Stimulated activated CD4-positive, alpha-beta T cell treated with anti-CD3 and anti-CD28 coated beads, Interleukin-2, amount 100 ng/mL, for 4 hours (primary cell): Measurements from ENCODE around the gene NRG3.
"Not testable (repeated sequence)": the region's sequence is repeated elsewhere in the genome, so short reads cannot be mapped to it uniquely, and the experiment has no call there.

Experiments
- DNase-seq: peaks from one replicate; pipeline ENCODE4 v3.0.0-alpha.2; 2020; ENCODE audit warnings: low read depth

The NRG3 gene

DNA sequence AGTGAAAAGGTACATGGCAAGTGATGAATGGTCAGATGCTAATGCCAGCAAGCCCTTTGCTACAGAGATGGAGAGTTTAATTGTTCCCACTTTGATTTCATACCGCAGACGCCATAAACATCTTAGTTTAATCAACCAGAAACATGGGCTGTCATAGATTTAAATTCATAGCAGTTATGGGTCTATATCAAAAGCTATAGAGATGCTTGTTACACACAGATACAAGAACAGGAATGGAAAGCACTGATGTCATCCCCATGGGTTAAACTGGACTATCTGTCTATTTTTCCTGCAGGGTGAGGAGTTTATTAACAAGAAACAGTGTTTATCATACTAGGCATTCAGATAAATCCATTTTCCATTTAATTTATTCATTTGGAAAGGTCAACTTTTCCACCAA, 409.2 kb downstream of the NRG3 start:
- no peak for DNase-seq

DNA sequence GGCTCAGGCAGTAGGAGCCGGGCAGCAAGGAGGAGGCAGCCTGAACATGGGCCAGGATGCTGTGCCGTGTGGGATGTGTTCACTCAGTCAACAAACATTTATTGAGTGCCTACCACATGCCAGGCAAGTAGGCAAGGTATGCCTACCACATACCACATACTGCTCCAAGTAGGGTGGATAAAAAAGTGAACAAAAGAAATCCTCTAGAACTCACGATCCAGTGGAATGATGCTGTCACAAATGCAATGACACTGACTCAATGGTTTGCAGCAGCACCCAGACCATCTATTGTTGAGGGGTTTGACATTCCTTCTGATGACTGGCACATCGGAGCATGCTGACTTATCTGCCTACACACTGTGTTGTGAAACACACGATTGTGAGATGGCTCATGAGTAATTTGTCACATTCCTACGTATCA, 413.5 kb downstream of the NRG3 start:
- no peak for DNase-seq

DNA sequence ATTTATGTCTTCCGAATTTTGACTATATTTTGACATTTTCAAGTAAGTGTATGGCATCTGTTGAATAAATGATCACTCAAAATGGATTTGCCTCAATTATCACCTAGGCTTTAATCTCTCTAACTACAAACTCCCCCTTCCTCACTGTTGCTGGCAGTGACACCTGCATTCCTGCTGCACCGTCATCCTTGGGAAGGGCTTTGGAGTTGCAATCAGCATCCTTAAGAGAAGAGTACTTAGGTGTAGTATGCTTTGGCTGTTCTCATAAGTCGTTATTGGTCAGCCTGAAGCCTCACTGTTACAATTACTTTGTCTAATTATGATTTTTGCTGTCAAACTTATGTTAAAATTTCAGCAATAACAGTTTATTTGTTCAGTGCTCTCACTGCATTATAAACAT, 415.0 kb downstream of the NRG3 start:
- no peak for DNase-seq

DNA sequence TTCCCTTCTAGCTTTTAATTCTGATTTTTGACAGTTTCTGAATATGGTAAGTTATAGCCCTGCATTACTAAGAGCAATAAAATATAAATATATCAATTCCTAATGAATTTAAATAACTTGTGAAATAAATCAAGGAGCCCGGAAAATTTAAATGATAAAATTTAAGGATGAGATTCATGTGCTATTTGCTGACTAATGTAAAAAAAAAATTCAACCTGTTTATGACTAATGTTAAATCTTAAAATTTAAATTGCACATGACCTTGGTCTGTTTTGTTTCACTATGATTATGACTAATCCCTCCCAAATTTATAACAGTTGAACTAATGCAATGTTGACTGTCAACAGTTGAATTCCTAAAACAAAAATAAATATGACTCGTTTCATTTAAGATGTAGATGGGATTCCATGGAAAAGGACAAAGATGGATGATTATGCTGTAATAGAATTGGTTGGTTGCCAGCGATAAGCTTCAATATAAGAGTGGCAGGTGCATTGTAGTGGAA, 419.9 kb downstream of the NRG3 start:
- DNase-seq, result no peak

DNA sequence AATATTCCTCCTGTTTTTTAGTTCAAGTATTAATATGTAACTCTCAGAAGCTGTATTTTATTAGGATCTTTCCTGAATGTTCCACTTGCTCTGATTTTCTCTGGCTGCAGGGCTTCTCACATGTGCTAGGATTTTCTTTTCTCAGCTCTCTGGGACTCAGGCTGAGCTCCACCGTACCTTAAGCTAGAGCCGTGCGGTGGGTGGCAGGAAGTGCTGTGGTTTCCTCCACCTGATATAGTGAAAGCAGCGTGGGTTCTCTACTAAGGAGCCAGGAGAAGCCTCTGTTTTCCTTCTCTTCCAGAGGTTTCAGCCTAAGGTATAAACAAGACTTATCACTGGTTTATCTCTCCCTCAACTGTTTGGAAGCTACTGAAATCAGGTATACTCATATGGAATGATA, 433.6 kb downstream of the NRG3 start:
- no peak for DNase-seq

DNA sequence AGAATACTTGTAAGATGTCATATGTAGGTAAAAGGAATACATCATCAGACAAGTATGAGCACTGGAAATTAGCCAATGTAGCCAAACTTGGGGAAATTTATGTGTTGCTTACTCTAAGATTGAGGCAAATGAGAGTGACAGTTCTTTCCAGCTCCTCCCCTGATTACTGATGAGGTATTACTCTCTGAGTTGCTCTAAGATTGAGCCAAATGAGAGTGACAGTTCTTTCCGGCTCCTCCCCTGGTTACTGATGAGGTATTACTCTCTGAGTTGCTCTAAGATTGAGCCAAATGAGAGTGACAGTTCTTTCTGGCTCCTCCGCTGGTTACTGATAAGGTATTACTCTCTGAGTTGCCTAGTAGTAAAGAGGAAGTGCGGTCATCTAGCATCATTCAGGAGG, 435.8 kb downstream of the NRG3 start:
- DNase-seq, result no peak

DNA sequence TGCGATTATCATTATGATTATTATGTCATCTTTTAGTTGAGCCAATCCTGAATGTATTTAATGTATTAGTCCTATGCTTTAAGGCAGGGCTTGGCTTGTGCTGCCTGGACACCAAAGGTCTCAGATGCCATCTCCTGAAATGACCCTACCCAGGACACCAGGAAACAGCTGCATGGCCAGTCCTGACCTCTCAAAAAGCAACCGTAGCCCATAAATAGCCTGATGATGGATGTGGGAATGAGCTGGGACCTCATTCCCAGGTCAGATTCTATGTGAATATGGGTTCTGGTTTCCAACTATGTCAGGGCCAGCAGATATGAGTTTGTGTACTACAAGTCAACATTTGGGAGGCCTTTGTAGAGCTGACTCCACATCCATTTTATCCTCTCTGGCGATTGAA, 438.4 kb downstream of the NRG3 start:
- DNase-seq, result no peak

DNA sequence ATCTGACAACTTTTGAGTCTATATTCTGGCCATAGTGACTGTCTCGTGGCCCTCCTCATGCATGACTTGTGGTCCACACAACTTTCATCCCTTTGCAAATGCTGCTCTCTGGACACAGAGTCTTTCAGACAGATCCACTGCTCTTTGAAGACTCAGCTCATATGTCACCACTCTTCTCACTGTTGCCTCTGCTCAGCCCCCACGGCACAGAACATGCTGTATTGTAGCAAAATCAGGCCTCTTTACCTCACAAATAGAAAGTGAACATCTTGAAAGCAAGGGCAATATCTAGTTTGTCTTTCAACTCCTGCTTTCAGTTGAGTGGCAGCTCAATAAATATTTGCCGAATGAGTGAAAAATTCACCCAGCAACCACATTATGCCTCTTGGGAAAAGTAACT, 443.5 kb downstream of the NRG3 start:
- no peak for DNase-seq

DNA sequence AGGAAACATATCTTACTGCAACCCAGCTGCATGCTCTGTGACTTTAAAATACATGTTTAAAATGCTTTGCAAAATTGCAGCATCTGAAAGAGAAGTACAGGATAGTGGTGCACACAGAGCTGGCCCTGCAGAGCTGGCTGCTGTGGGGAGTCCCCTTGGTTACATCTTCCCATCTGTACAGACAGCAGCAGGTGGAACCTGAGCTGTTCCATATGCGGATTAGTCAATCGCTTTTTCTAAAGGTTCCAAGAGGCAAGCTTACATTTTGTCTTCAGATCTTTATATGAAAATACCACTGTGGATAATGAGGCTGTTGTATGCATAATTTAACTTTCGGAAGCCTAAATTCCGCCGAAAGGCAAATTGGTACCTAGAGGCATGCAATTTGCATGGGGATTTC, 444.1 kb downstream of the NRG3 start:
- DNase-seq, result no peak

DNA sequence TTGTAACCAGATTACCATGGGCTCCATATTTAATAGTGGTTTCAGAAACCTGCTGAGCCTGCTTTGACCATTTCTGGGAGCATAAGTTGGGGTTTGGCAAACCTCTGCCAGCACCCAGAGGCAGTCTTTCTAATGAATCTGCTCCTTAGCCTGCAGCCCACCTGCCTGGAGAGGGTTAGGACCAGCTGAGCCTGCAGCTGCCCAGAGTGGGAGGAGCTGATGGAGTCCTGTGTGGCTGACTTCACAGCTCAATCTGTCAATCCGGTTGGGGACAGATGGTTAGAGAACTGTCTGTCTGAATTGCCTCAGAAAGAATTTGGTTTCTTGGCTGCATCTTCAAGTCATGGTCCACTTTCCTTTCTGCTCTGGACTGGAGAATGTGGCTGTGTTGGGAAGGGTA, 444.6 kb downstream of the NRG3 start:
- no peak for DNase-seq

DNA sequence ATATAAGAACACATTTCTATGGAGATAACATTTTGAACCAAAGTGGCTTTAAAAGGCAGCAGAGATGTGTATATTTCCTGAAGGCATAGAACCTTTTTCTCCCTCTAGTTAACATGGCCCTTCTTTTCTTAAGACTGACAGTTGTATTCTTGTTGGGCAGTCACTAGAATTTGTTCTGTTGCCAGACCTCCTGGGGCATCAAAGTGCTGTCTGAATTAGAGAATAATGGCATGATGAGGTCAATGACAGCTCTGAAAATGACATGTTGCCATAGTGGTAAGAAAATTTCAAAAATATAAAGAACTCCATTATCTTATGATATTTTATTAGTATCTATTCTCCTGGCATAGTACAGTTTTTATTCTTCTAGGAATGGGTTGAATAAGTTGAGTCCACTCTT, 446.7 kb downstream of the NRG3 start:
- no peak for DNase-seq

DNA sequence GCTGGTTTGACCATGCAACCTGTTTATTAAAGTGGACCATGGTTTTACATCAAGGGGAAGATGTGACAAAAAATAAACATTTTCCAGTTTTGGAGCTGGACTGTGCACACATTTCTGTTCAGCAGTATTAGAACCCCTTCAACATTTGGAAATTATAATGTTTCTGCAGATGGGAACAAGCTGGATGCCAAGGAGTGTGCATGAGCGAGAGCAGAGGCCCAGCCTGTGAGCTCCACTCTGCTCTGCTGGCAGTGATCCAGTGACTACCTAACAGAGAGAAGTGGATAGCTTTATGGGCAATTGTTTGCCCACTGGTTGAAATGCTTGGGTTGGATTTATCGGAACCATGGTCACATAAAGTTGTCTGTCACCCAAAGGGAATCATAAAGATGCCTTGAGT, 456.7 kb downstream of the NRG3 start:
- DNase-seq, result no peak

DNA sequence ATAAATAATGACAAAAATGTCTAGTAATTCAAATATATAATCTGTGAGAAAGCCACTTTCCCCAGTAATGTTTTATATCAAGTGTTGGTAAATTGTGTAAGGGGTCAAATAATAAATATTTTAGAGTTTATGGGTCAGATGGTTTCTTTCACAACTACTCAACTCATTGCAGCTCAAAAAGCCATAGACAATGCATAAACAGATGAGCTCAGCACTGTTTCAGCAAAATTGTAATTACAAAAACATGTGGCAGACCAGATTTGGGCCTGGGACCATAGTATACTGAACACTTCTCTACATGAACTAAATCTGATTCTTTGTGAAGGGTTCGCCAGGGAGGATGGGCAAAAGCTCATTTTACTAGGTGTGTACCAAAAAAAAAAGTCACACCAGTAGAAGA, 460.8 kb downstream of the NRG3 start:
- no peak for DNase-seq

DNA sequence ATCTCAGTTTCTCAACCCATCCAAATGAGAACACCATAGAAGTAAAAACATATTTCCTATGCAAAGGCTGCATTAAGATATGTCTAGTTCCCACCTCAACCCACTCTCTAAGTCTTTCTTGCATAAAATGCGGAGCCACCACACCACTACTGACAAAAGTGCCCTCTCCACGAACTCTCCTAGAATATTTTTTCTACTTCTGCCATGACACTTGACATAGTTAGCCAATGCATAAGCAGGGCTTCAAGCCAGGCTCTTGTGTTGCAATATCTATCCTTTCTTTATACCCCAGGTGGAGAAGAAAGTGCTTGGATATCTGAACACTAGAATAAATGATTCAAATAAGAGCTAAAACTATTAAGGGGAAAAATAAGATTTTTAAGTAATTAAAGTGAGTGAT, 465.2 kb downstream of the NRG3 start:
- DNase-seq, result no peak

DNA sequence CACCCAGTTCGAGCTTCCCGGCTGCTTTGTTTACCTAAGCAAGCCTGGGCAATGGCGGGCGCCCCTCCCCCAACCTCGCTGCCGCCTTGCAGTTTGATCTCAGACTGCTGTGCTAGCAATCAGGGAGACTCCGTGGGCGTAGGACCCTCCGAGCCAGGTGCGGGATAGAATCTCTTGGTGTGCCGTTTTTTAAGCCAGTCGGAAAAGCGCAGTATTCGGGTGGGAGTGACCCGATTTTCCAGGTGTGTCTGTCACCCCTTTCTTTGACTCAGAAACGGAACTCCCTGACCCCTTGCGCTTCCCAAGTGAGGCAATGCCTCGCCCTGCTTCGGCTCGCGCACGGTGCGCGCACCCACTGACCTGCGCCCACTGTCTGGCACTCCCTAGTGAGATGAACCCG, 474.6 kb downstream of the NRG3 start:
- DNase-seq, result not testable (repeated sequence)

DNA sequence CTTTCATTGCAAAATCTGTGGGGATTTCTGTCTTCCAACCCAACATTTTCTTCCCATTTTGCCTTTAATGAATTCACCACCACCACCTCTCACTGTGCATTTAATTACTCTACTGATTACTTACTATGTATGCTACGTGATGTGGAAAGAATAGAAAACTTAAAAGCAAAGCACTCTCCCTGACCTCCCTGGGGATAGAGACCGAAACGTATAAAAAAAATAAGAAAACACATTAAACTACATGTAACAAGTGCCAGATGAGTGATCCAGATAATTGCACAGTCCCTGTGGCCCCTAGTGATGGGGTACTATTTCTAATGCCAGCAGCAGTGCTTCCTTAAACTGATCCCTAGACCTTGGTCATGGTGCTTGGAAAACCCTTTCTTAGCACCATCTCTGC, 478.4 kb downstream of the NRG3 start:
- DNase-seq, result no peak

DNA sequence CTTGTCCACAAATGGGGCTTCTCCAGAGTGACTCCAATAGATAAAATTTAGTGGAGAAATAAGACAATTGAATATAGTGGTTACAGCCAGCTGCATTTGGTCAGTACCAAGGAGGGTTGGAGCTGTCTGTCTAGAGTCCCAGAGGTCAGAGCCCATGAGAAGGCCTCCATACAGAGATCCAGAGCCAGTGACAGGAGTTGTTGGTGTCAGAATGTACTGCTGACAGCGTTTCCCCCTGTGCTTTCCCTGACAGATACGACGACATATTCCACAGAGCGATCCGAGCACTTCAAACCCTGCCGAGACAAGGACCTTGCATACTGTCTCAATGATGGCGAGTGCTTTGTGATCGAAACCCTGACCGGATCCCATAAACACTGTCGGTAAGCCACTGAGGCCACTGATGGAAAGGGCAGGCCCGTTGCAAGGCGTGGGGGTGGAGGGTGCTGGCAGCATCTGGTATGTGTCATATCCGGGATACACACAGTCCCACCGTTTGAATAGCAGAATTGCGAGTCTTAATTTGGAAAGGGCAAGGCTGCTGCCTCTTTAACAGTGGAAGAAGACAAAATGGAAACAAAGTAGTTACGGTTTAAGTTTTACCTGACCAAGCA, 483.6 kb downstream of the NRG3 start:
- no peak for DNase-seq

DNA sequence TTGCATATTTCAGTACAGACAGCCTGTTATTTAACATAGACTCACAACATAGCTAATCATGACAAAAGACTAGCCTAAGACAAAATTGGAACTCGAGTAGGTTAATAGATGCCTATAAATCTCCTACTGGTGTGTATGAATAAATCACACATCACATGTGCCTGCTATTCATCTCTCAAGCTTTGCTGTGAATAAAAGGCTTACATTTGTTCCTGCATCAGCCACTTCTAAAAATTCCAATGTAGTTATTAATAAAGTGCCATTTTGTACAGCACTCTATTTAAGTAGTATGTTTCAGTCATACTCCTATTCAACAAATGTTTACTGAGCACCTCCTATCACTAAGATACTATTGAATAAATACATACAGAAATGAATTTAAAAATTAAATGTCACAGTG, 486.3 kb downstream of the NRG3 start:
- no peak for DNase-seq

DNA sequence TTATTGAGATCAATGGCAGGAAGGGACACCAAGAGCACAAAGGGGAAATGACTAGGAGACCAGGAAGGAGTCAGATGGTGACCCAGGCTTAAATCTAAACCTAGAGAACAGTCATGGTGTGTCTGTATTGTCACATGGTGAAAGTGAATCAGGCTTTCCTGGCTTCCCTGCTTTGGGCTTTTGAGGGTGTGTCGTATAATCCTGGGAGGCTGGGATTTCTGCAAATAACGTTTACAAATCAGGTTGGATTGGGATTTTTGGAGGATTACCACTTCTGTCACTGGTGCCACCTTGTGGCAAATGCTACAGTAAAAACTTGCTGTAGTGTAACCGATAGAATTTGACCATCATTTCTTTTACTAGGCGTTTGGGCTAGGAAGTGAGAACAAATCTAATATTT, 502.6 kb downstream of the NRG3 start:
- no peak for DNase-seq

DNA sequence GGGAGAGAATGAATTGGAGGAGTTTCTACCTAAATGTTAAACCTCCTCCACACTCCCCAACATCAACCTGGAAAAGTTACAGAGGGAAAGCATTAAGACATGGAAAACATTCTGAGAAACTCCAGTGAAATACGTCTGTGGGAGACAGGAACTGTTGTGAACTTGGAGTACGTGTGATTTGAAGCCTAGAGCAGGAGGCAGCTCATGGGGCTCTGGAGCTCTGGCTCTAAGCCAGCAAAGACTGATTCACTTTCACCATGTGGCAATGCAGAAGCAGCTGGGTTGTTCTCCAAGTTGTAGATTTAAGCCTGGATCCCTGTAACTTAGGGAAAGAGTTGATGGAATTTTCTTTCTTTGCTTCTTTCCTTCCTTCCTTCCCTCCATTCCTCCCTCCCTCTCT, 503.2 kb downstream of the NRG3 start:
- DNase-seq, result no peak

DNA sequence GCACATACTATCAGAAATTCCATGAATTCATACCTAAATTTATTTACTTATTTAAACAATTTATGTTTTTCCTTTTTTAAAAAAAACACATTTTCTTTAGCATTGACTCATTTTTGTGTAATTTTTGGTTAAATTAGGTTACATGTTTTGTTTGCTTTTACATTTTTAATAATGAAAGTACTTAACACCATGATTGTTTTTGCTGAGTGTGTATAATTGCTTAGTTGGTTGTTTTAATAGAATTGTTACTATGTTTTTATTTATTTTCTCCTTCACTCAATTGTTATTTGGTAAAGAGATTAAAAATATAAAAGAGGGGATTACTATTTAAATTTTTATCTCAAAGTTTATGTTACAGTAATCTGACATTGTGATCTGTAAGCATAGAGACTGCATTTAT, 508.4 kb downstream of the NRG3 start:
- DNase-seq, result no peak

DNA sequence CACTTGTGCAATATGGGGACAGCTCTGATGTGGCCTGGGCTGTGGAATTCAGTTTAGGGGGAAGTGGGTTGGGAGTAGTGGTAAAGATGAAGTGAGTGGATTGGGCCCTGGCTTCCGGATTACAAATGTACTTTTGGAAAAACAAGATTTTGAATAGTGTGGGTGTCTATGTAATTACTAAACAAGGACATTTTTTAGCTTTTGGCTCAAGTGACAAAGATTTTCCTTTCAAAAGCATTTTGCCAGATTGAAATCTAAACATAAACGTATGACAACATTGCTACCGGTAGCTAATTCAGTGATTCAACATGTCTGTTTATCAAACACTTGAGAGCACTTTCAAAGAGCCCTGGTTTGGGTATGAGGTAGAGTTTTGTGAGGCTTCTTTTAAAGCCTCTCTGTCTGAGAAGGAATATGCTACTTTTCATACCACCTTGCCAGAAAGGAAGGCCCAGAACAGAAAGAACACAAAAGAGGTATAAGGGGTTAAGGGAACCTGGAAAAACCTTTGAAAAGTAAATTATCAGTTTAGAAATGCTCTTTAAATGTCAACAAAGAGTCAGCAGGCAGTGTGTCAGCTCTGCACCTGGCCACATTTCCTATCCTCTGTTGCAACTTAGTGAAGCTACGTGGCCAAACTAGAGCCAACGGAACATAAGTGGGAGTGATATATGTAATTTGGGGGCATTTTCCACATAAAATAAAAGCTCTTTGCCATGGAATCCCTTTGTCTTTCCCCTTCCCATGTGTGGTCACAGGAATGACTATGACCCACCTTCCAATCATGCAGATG, 516.1 kb downstream of the NRG3 start:
- DNase-seq, result no peak

DNA sequence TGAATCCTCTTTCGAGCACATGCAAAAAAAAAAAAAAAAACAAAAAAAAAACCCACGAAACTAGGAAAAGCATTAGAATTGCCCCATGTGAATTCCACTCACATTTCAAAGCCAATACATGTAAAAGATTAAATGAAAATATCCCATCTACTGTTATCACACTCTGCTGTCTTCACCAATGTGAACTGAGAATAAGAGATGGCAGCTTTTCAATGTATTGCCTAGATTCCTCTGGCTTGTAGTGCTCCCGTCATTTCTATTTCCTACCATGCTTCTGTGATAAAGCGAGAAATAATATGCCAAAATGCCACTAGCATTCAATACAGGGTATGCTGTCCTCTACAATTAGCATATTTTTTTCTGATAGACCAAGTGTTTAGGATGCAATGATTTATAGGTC, 517.0 kb downstream of the NRG3 start:
- no peak for DNase-seq

DNA sequence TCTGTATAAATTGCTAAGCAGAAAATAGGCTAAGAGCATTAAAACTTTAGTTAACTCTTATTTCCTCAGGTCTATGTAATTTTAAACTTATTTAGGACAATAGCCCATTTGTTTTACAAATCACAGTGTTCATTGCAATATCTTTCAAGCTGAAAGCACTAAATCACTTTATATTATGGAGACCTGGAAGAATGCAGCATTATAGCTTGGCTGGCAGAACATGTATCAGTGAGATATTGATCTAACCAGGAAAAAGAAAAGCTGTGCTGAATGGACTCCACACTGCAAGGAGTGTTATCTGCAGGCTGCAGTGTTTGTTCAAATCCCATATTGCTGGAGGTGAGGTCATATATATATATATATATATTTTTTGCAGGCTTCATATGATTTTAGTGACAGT, 517.5 kb downstream of the NRG3 start:
- DNase-seq, result no peak
